Caco-2 (cell line): ENCODE measurements around the gene PLCH1. TPM values are rescaled to one million over a fixed set of nuclear protein-coding genes. Genes with fewer than 3 reads are reported as not detected.

Experiments
- Bru-seq: library from RNA; stranded (reverse); fragments of 400-500 nt; gene quantifications from one replicate; lab custom pipeline; 2021; lab: Mats Ljungman, UMichigan
- BruChase-seq, 2 experiments: library from RNA; stranded (reverse); fragments of 400-500 nt; gene quantifications; one replicate each; lab custom pipeline; 2021; lab: Mats Ljungman, UMichigan
- BruUV-seq: library from RNA; stranded (reverse); fragments of 400-500 nt; replicated peaks from 2 replicates; lab custom pipeline; 2021; lab: Mats Ljungman, UMichigan
- CTCF ChIA-PET: fragments of 300-600 bp; sonication (Branson Sonifier 250); formaldehyde crosslinking; loops from one replicate; lab custom pipeline; 2022; ENCODE audit warnings: antibody characterized with exemption; lab: Charles Lee
- POLR2A ChIA-PET: fragments of 300-600 bp; sonication (Branson Sonifier 250); formaldehyde crosslinking; loops from one replicate; lab custom pipeline; 2022; ENCODE audit warnings: antibody characterized with exemption; lab: Charles Lee
- DNase-seq, 2 experiments: peaks; one replicate each; pipeline versions ENCODE4 v3.0.0 to v3.0.0-alpha.2; 2020 to 2022
- H3K27me3 ChIP-seq: replicated peaks from 2 replicates; pipeline ENCODE4 v1.6.0; 2011; ENCODE audit warnings: low read length; ENCODE audit not compliant: control insufficient read depth, insufficient read depth
- H3K36me3 ChIP-seq: 2 replicates; pipeline ENCODE4 v1.5.1; 2011; ENCODE audit warnings: low read length; ENCODE audit not compliant: control insufficient read depth, insufficient read depth
- H3K4me1 ChIP-seq: fragments of 250-450 bp; sonication (Bioruptor Pico); 2 replicates; pipeline ENCODE4 v1.5.1; 2020; ENCODE audit warnings: mild to moderate bottlenecking
- H3K4me3 ChIP-seq: 2 replicates; pipeline ENCODE4 v1.5.1; 2011; ENCODE audit warnings: low read depth, mild to moderate bottlenecking, control low read depth, low read length
- H3K9me3 ChIP-seq: fragments of 250-450 bp; sonication (Bioruptor Pico); 2 replicates; pipeline ENCODE4 v1.5.1; 2020; ENCODE audit warnings: mild to moderate bottlenecking, moderate library complexity
- H3K27ac Mint-ChIP-seq: one replicate; pipeline ENCODE4 v1.8.0; 2022; ENCODE audit warnings: mixed read lengths; ENCODE audit not compliant: unreplicated experiment
- H3K27me3 Mint-ChIP-seq: one replicate; pipeline ENCODE4 v1.8.0; 2022; ENCODE audit warnings: mixed read lengths; ENCODE audit not compliant: insufficient read depth, unreplicated experiment
- H3K36me3 Mint-ChIP-seq: one replicate; pipeline ENCODE4 v1.8.0; 2022; ENCODE audit warnings: mild to moderate bottlenecking, mixed read lengths; ENCODE audit not compliant: insufficient read depth, unreplicated experiment
- H3K4me1 Mint-ChIP-seq: one replicate; pipeline ENCODE4 v1.8.0; 2022; ENCODE audit warnings: low read depth, mixed read lengths; ENCODE audit not compliant: unreplicated experiment
- H3K4me3 Mint-ChIP-seq: one replicate; pipeline ENCODE4 v1.8.0; 2022; ENCODE audit warnings: mild to moderate bottlenecking, moderate library complexity, mixed read lengths; ENCODE audit not compliant: unreplicated experiment
- H3K9me3 Mint-ChIP-seq: one replicate; pipeline ENCODE4 v1.8.0; 2022; ENCODE audit warnings: mixed read lengths; ENCODE audit not compliant: unreplicated experiment
- CTCF ChIP-seq, 2 experiments: fragments of 200-600 bp in 1 of 2; IDR thresholded peaks; 1 replicate in 1 of 2; 2 replicates in 1 of 2; pipeline versions ENCODE4 v1.5.1 to v1.8.0; 2011 to 2022; ENCODE audit warnings: antibody characterized with exemption in 1 of 2, control low read depth in 1 of 2, inconsistent platforms in 1 of 2, low read depth in 1 of 2, low read length in 1 of 2, mild to moderate bottlenecking in 1 of 2, moderate library complexity in 1 of 2; ENCODE audit not compliant: insufficient read depth in 1 of 2, severe bottlenecking in 1 of 2, unreplicated experiment in 1 of 2
- intact Hi-C: fragments of 100-400 bp; cut with micrococcal nuclease; formaldehyde crosslinking; loops from one replicate; pipeline ENCODE4 v1.10.0; 2022; ENCODE audit not compliant: unreplicated experiment
- long read RNA-seq: library from polyadenylated mRNA; stranded (forward); transcript quantifications from one replicate; pipeline ENCODE4 v2.0.0, GENCODE V29; 2022
- total RNA-seq: library from RNA; stranded (reverse); gene quantifications from 2 replicates; pipeline ENCODE4 v1.2.3, GENCODE V29; 2022

Gene PLCH1, protein sequence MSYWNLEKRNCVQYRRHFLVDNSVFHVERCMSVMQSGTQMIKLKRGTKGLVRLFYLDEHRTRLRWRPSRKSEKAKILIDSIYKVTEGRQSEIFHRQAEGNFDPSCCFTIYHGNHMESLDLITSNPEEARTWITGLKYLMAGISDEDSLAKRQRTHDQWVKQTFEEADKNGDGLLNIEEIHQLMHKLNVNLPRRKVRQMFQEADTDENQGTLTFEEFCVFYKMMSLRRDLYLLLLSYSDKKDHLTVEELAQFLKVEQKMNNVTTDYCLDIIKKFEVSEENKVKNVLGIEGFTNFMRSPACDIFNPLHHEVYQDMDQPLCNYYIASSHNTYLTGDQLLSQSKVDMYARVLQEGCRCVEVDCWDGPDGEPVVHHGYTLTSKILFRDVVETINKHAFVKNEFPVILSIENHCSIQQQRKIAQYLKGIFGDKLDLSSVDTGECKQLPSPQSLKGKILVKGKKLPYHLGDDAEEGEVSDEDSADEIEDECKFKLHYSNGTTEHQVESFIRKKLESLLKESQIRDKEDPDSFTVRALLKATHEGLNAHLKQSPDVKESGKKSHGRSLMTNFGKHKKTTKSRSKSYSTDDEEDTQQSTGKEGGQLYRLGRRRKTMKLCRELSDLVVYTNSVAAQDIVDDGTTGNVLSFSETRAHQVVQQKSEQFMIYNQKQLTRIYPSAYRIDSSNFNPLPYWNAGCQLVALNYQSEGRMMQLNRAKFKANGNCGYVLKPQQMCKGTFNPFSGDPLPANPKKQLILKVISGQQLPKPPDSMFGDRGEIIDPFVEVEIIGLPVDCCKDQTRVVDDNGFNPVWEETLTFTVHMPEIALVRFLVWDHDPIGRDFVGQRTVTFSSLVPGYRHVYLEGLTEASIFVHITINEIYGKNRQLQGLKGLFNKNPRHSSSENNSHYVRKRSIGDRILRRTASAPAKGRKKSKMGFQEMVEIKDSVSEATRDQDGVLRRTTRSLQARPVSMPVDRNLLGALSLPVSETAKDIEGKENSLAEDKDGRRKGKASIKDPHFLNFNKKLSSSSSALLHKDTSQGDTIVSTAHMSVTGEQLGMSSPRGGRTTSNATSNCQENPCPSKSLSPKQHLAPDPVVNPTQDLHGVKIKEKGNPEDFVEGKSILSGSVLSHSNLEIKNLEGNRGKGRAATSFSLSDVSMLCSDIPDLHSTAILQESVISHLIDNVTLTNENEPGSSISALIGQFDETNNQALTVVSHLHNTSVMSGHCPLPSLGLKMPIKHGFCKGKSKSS (N-terminal part only)
- total RNA-seq: 2.8 and 3.1 TPM in 2 replicates
- Bru-seq, nascent RNA: percentile 50 among the genes with signal in this experiment
- percentile 44 among the genes with signal in this experiment for BruChase-seq, experiment 1, labeled RNA remaining after a 2-hour chase
- percentile 39 among the genes with signal in this experiment for BruChase-seq, experiment 2, labeled RNA remaining after a 6-hour chase
- long read RNA-seq, full-length matches to known transcripts: 2 of 5 reads
- long read RNA-seq, partial matches to known transcripts: 2 of 5 reads
- long read RNA-seq, other reads (novel, unspliced or antisense): 1 of 5 reads

DNA sequence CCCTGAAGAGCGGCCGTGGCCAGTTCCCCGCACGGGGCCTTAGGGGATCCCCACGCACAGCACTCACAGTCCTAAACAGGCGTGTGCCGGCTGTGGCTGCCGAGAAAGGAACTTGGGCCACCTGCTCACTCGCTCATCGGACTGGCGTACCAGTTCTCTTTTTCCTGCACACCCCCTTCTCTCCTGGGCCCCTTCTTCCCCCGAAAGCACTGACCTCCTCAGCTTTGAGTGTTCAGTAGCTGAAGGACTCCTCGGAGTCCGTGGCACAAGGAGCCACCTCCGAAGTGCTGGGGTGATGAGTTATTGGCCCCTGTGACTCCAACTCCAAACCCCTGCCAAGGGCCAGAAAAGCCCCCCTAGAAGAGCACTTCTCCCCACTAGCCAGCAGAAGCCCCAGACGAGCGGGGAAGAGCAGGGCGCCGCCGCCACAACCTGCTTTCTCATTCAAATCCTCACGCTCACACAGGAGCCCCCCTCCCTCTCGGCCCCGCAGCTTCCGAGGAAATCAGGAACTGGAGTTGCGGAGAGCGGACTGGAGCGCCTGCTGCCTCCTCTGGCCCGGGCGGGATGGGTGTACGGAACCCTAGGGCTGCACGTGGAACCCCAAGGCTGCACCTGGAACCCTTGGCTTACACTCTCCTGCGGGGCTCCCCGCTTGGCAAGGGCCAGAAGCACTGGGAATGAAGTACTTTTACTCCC is at the start of gene PLCH1:
PLCH1 (minus strand) TSS at position 446 of the 699 bp plus-strand sequence. CDS start 40,847 bp downstream, outside the sequence.
- TF ChIP-seq CTCF (IDR thresholded peaks at IDR 0.05; ENCODE audit: insufficient read depth in 1 of 2, low read depth in 1 of 2, low read length in 1 of 2, severe bottlenecking in 1 of 2, unreplicated experiment in 1 of 2): no peak
- Histone ChIP-seq H3K36me3 (no peaks in the 10 kb centered on the region), H3K4me3 (peak within 1 kb of the TSS; percentile 94), H3K27me3 (no peaks in the 10 kb centered on the region), H3K9me3 (no peaks in the 10 kb centered on the region), H3K4me1 (peaks cover 29% of the 10 kb centered on the region)
- Mint-ChIP-seq H3K27ac (peak within 1 kb of the TSS; percentile 93), H3K36me3 (peaks cover 5% of the 10 kb centered on the region), H3K4me1 (peaks cover 41% of the 10 kb centered on the region), H3K27me3 (no peaks in the 10 kb centered on the region), H3K4me3 (peak within 1 kb of the TSS; percentile 99), H3K9me3 (no peaks in the 10 kb centered on the region)
- ChIA-PET POLR2A (interaction anchor here (1.0 kb wide), 1 partner anchor 61 kb away, joined by 3 read pairs; no protein-coding TSS in a partner anchor), CTCF (interaction anchor here (1.0 kb wide), 1 partner anchor 61 kb away, joined by 3 read pairs; the partner anchor contains the start of gene C3orf33)
- no TSS peak for BruUV-seq
- intact Hi-C loops: loop anchor here (1.0 to 2.0 kb wide), 2 partner anchors 30 to 110 kb away; partner anchors contain the start of gene SLC33A1
- DNase-seq: peak; percentile 82 to 83

- POLR2A ChIA-PET: no interaction called here
- Mint-ChIP-seq H3K27ac (peak overlapping the region; percentile 1), H3K4me1 (peaks cover 10% of the 10 kb centered on the region), H3K36me3 (no peaks in the 10 kb centered on the region), H3K9me3 (peaks cover 7% of the 10 kb centered on the region), H3K4me3 (no peak overlapping the region), H3K27me3 (no peaks in the 10 kb centered on the region)
- Histone ChIP-seq H3K9me3 (no peaks in the 10 kb centered on the region), H3K4me3 (no peak overlapping the region), H3K36me3 (no peaks in the 10 kb centered on the region), H3K27me3 (no peaks in the 10 kb centered on the region), H3K4me1 (no peaks in the 10 kb centered on the region)
- DNase-seq: no peak
- TF ChIP-seq CTCF (IDR thresholded peaks at IDR 0.05; ENCODE audit: insufficient read depth in 1 of 2, low read depth in 1 of 2, low read length in 1 of 2, severe bottlenecking in 1 of 2, unreplicated experiment in 1 of 2): no peak
- intact Hi-C loops: no loop called here
- CTCF ChIA-PET: no interaction called here
- BruUV-seq: no TSS peak
Observed at GRCh38 chr3:155792532-155792931, 47.7 kb upstream of the PLCH1 start.
